Measurements from ENCODE around the gene SGTA. TPM values are rescaled to one million over a fixed set of nuclear protein-coding genes. Genes with fewer than 3 reads are reported as not detected.
"Not testable (repeated sequence)": the region's sequence is repeated elsewhere in the genome, so short reads cannot be mapped to it uniquely, and the experiment has no call there.

SGTA gene
- polyA plus RNA-seq (2013, experiment 1 of 2): 62.2 TPM
- polyA plus RNA-seq (2013, experiment 2 of 2): 50.2 TPM

- 1% methylated on average over 46 to 62 of the region's 68 CpGs for WGBS, 2 experiments (ENCODE audit: insufficient coverage in 2 of 2)
- Histone ChIP-seq H3K4me1 (ENCODE audit: control insufficient read depth, insufficient read depth, low read length, poor library complexity, severe bottlenecking) (peaks cover 18% of the 10 kb centered on the region), H3K4me3 (ENCODE audit: extremely low read depth, insufficient read depth, low read length, poor library complexity, severe bottlenecking) (peak within 1 kb of the TSS; percentile 97), H3K36me3 (ENCODE audit: control insufficient read depth, insufficient read depth, low read length) (peaks cover 40% of the 10 kb centered on the region), H3K9me3 (ENCODE audit: control insufficient read depth, low read length) (peaks cover 7% of the 10 kb centered on the region), H3K27ac (ENCODE audit: low read depth, low read length, severe bottlenecking) (peak within 1 kb of the TSS; percentile 84)
Measured at GRCh38 chr19:2782936-2783780, at the start of gene SGTA. SGTA (minus strand) TSS chr19:2783273; CDS start chr19:2769068, 14,205 bp downstream.

GRCh38 chr19:2827840-2828489 lies 44.9 kb upstream of the SGTA start:
- H3K9me3 ChIP-seq (ENCODE audit: control insufficient read depth, low read length): peaks cover 15% of the 10 kb centered on the region
- peaks cover 18% of the 10 kb centered on the region for H3K36me3 ChIP-seq (ENCODE audit: control insufficient read depth, insufficient read depth, low read length)
- no peaks in the 10 kb centered on the region for H3K4me1 ChIP-seq (ENCODE audit: control insufficient read depth, insufficient read depth, low read length, poor library complexity, severe bottlenecking)
- no peak overlapping the region for H3K4me3 ChIP-seq (ENCODE audit: extremely low read depth, insufficient read depth, low read length, poor library complexity, severe bottlenecking)
- H3K27ac ChIP-seq (ENCODE audit: low read depth, low read length, severe bottlenecking): no peak overlapping the region
- 92 to 97% methylated on average over 11 to 13 of the region's 13 CpGs for WGBS, 2 experiments (ENCODE audit: insufficient coverage in 2 of 2)

GRCh38 chr19:2827022-2827421 lies 43.9 kb upstream of the SGTA start:
- peaks cover 14% of the 10 kb centered on the region for H3K9me3 ChIP-seq (ENCODE audit: control insufficient read depth, low read length)
- no peaks in the 10 kb centered on the region for H3K4me1 ChIP-seq (ENCODE audit: control insufficient read depth, insufficient read depth, low read length, poor library complexity, severe bottlenecking)
- H3K36me3 ChIP-seq (ENCODE audit: control insufficient read depth, insufficient read depth, low read length): peaks cover 19% of the 10 kb centered on the region
- H3K27ac ChIP-seq (ENCODE audit: low read depth, low read length, severe bottlenecking): no peak overlapping the region
- H3K4me3 ChIP-seq (ENCODE audit: extremely low read depth, insufficient read depth, low read length, poor library complexity, severe bottlenecking): no peak overlapping the region
- 88 to 94% methylated on average over 2 of the region's 2 CpGs for WGBS, 2 experiments (ENCODE audit: insufficient coverage in 2 of 2)

- Histone ChIP-seq H3K36me3 (ENCODE audit: control insufficient read depth, insufficient read depth, low read length) (peaks cover 19% of the 10 kb centered on the region), H3K27ac (ENCODE audit: low read depth, low read length, severe bottlenecking) (no peak overlapping the region), H3K4me1 (ENCODE audit: control insufficient read depth, insufficient read depth, low read length, poor library complexity, severe bottlenecking) (no peaks in the 10 kb centered on the region), H3K9me3 (ENCODE audit: control insufficient read depth, low read length) (peaks cover 16% of the 10 kb centered on the region), H3K4me3 (ENCODE audit: extremely low read depth, insufficient read depth, low read length, poor library complexity, severe bottlenecking) (no peak overlapping the region)
- WGBS, 2 experiments (ENCODE audit: insufficient coverage in 2 of 2): 65 to 92% methylated on average over 8 of the region's 8 CpGs
Measured at GRCh38 chr19:2824129-2824528, 41.1 kb upstream of the SGTA start.

GRCh38 chr19:2823646-2824045 lies 40.6 kb upstream of the SGTA start:
- Histone ChIP-seq H3K27ac (ENCODE audit: low read depth, low read length, severe bottlenecking) (no peak overlapping the region), H3K4me3 (ENCODE audit: extremely low read depth, insufficient read depth, low read length, poor library complexity, severe bottlenecking) (no peak overlapping the region), H3K9me3 (ENCODE audit: control insufficient read depth, low read length) (peaks cover 16% of the 10 kb centered on the region), H3K36me3 (ENCODE audit: control insufficient read depth, insufficient read depth, low read length) (peaks cover 19% of the 10 kb centered on the region), H3K4me1 (ENCODE audit: control insufficient read depth, insufficient read depth, low read length, poor library complexity, severe bottlenecking) (no peaks in the 10 kb centered on the region)
- WGBS, 2 experiments (ENCODE audit: insufficient coverage in 2 of 2): 75 to 88% methylated on average over 4 to 9 of the region's 9 CpGs

GRCh38 chr19:2822846-2823245 lies 39.8 kb upstream of the SGTA start:
- Histone ChIP-seq H3K4me3 (ENCODE audit: extremely low read depth, insufficient read depth, low read length, poor library complexity, severe bottlenecking) (no peak overlapping the region), H3K4me1 (ENCODE audit: control insufficient read depth, insufficient read depth, low read length, poor library complexity, severe bottlenecking) (no peaks in the 10 kb centered on the region), H3K36me3 (ENCODE audit: control insufficient read depth, insufficient read depth, low read length) (peaks cover 19% of the 10 kb centered on the region), H3K27ac (ENCODE audit: low read depth, low read length, severe bottlenecking) (no peak overlapping the region), H3K9me3 (ENCODE audit: control insufficient read depth, low read length) (peaks cover 10% of the 10 kb centered on the region)
- 93 to 96% methylated on average over 2 to 4 of the region's 5 CpGs for WGBS, 2 experiments (ENCODE audit: insufficient coverage in 2 of 2)

GRCh38 chr19:2820112-2820702 lies 37.1 kb upstream of the SGTA start:
- no peak overlapping the region for H3K27ac ChIP-seq (ENCODE audit: low read depth, low read length, severe bottlenecking)
- peaks cover 12% of the 10 kb centered on the region for H3K36me3 ChIP-seq (ENCODE audit: control insufficient read depth, insufficient read depth, low read length)
- H3K9me3 ChIP-seq (ENCODE audit: control insufficient read depth, low read length): peaks cover 5% of the 10 kb centered on the region
- 5 to 6% methylated on average over 28 to 29 of the region's 36 CpGs for WGBS, 2 experiments (ENCODE audit: insufficient coverage in 2 of 2)
- peak overlapping the region; percentile 72 for H3K4me3 ChIP-seq (ENCODE audit: extremely low read depth, insufficient read depth, low read length, poor library complexity, severe bottlenecking)
- H3K4me1 ChIP-seq (ENCODE audit: control insufficient read depth, insufficient read depth, low read length, poor library complexity, severe bottlenecking): no peaks in the 10 kb centered on the region

- WGBS, 2 experiments (ENCODE audit: insufficient coverage in 2 of 2): 0 to 1% methylated on average over 31 to 62 of the region's 64 CpGs
- Histone ChIP-seq H3K4me3 (ENCODE audit: extremely low read depth, insufficient read depth, low read length, poor library complexity, severe bottlenecking) (peak within 1 kb of the TSS; percentile 72), H3K36me3 (ENCODE audit: control insufficient read depth, insufficient read depth, low read length) (peaks cover 15% of the 10 kb centered on the region), H3K9me3 (ENCODE audit: control insufficient read depth, low read length) (peaks cover 5% of the 10 kb centered on the region), H3K4me1 (ENCODE audit: control insufficient read depth, insufficient read depth, low read length, poor library complexity, severe bottlenecking) (no peaks in the 10 kb centered on the region), H3K27ac (ENCODE audit: low read depth, low read length, severe bottlenecking) (no peak within 1 kb of the TSS)
Measured at GRCh38 chr19:2819540-2820111, 36.6 kb upstream of the SGTA start, which contains the start of gene ZNF554. ZNF554 (plus strand) TSS chr19:2819868; CDS start chr19:2820072, 204 bp downstream.

- H3K36me3 ChIP-seq (ENCODE audit: control insufficient read depth, insufficient read depth, low read length): peaks cover 16% of the 10 kb centered on the region
- WGBS, 2 experiments (ENCODE audit: insufficient coverage in 2 of 2): 92 to 94% methylated on average over 19 to 21 of the region's 22 CpGs
- H3K9me3 ChIP-seq (ENCODE audit: control insufficient read depth, low read length); H3K4me3 ChIP-seq (ENCODE audit: extremely low read depth, insufficient read depth, low read length, poor library complexity, severe bottlenecking); H3K4me1 ChIP-seq (ENCODE audit: control insufficient read depth, insufficient read depth, low read length, poor library complexity, severe bottlenecking); H3K27ac ChIP-seq (ENCODE audit: low read depth, low read length, severe bottlenecking): not testable (repeated sequence)
Measured at GRCh38 chr19:2817237-2817829, 34.3 kb upstream of the SGTA start.

- Histone ChIP-seq H3K27ac (ENCODE audit: low read depth, low read length, severe bottlenecking) (no peak overlapping the region), H3K36me3 (ENCODE audit: control insufficient read depth, insufficient read depth, low read length) (peaks cover 21% of the 10 kb centered on the region), H3K9me3 (ENCODE audit: control insufficient read depth, low read length) (peaks cover 5% of the 10 kb centered on the region), H3K4me1 (ENCODE audit: control insufficient read depth, insufficient read depth, low read length, poor library complexity, severe bottlenecking) (no peaks in the 10 kb centered on the region), H3K4me3 (ENCODE audit: extremely low read depth, insufficient read depth, low read length, poor library complexity, severe bottlenecking) (no peak overlapping the region)
- 98 to 99% methylated on average over 9 to 16 of the region's 16 CpGs for WGBS, 2 experiments (ENCODE audit: insufficient coverage in 2 of 2)
Measured at GRCh38 chr19:2816641-2817040, 33.6 kb upstream of the SGTA start.
